ENCODE results near the gene R3HDM1.

DNA sequence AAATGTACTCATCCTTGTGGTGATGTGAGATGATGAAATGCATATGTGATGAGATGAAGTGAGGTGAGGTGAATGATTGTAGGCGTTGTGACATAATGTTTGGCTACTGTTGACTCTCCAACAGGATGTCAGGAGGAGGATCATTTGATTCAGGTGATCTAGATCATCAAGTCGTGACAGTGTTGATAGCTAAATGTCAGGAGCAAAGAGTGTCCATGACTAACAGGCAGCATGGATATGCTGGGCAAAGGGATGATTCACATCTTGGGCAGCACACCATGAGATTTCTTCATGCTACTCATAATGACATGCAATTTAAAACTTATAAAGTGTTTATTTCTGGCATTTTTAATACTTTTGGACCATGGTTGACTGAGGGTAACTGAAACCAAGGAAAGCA lies 170.2 kb downstream of the R3HDM1 start:
- TF ChIP-seq, protein P1, sequence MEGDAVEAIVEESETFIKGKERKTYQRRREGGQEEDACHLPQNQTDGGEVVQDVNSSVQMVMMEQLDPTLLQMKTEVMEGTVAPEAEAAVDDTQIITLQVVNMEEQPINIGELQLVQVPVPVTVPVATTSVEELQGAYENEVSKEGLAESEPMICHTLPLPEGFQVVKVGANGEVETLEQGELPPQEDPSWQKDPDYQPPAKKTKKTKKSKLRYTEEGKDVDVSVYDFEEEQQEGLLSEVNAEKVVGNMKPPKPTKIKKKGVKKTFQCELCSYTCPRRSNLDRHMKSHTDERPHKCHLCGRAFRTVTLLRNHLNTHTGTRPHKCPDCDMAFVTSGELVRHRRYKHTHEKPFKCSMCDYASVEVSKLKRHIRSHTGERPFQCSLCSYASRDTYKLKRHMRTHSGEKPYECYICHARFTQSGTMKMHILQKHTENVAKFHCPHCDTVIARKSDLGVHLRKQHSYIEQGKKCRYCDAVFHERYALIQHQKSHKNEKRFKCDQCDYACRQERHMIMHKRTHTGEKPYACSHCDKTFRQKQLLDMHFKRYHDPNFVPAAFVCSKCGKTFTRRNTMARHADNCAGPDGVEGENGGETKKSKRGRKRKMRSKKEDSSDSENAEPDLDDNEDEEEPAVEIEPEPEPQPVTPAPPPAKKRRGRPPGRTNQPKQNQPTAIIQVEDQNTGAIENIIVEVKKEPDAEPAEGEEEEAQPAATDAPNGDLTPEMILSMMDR (IDR thresholded peaks at IDR 0.05; ENCODE audit: poor library complexity) = no peak
- TF ChIP-seq EZH2phosphoT487 (IDR thresholded peaks at IDR 0.05; ENCODE audit: low read depth, severe bottlenecking, unreplicated experiment) = no peak
